Stimulated activated naive B cell treated with anti-CD40 and anti-IgM and Interleukin-4, amounts not matched to agents 10 μg/mL and 1 μg/mL and 100 μg/mL, for 72 hours (primary cell): Measurements from ENCODE around the gene PIGV.

Experiments
- ATAC-seq, 2 donors: fragments of 150-1000 bp; cut with Tn5 transposase; replicated peaks; 2 replicates each; pipeline ENCODE4 v1.10.0; 2021; ENCODE audit warnings: moderate library complexity in 1 of 2
- DNase-seq: peaks from one replicate; pipeline ENCODE4 v3.0.0; 2021
- H3K27ac Mint-ChIP-seq: one replicate; pipeline ENCODE4 v1.8.0; 2022; ENCODE audit warnings: mild to moderate bottlenecking, mixed read lengths
- H3K27me3 Mint-ChIP-seq, 2 donors: one replicate each; pipeline ENCODE4 v1.8.0; 2022; ENCODE audit warnings: mixed read lengths in 2 of 2
- H3K36me3 Mint-ChIP-seq, 2 donors: one replicate each; pipeline ENCODE4 v1.8.0; 2022; ENCODE audit warnings: mixed read lengths in 2 of 2, mild to moderate bottlenecking in 1 of 2
- H3K4me1 Mint-ChIP-seq, 2 donors: one replicate each; pipeline ENCODE4 v1.8.0; 2022; ENCODE audit warnings: mixed read lengths in 2 of 2, mild to moderate bottlenecking in 1 of 2
- H3K4me3 Mint-ChIP-seq, 2 donors: one replicate each; pipeline ENCODE4 v1.8.0; 2022; ENCODE audit warnings: mild to moderate bottlenecking in 2 of 2, mixed read lengths in 2 of 2, moderate library complexity in 1 of 2
- H3K9me3 Mint-ChIP-seq, 2 donors: one replicate each; pipeline ENCODE4 v1.8.0; 2022; ENCODE audit warnings: mixed read lengths in 2 of 2, mild to moderate bottlenecking in 1 of 2

PIGV gene

GRCh38 chr1:26754086-26754874 lies 33.5 kb upstream of the PIGV start:
- DNase-seq (no peak), ATAC-seq (no peak)
- Mint-ChIP-seq H3K4me1 (peaks cover 22 to 40% of the 10 kb centered on the region in 2 donors), H3K9me3 (no peaks in the 10 kb centered on the region), H3K36me3 (peaks cover 26 to 48% of the 10 kb centered on the region in 2 donors), H3K27me3 (no peaks in the 10 kb centered on the region), H3K4me3 (no peak overlapping the region), H3K27ac (peak overlapping the region; percentile 20)

GRCh38 chr1:26758358-26758757 lies 29.4 kb upstream of the PIGV start:
- Mint-ChIP-seq H3K36me3 (peaks cover 35 to 40% of the 10 kb centered on the region in 2 donors), H3K27ac (peak overlapping the region; percentile 51)
- ATAC-seq = no peak

DNA sequence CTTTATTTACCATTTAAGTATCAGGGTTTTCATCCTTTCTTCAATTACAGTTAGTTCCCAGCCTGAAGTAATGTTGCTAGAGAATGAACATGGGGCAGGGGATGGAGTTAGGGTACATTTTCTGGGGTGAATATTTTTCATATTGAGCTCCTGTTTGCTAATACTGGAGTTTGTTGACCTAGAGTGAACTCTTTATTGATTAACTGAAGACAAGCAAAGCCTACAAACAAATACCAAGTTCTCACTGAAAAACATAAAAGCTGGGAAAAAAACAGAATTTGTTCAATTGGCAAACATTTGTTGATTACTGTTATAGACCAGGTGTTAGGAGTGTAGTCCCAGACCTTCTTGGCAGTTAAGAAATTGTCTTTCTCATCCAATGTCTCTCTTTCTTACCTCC lies 28.2 kb upstream of the PIGV start:
- Mint-ChIP-seq H3K27ac (no peak overlapping the region), H3K9me3 (no peaks in the 10 kb centered on the region), H3K4me1 (peaks cover 0 to 4% of the 10 kb centered on the region in 2 donors), H3K4me3 (no peak overlapping the region), H3K36me3 (peaks cover 38 to 41% of the 10 kb centered on the region in 2 donors), H3K27me3 (no peaks in the 10 kb centered on the region)
- no peak for ATAC-seq
- no peak for DNase-seq

More at GRCh38 chr1:26758358-26758757, 29.4 kb upstream of the PIGV start:
- H3K27me3 Mint-ChIP-seq = no peaks in the 10 kb centered on the region
- no peaks in the 10 kb centered on the region for H3K9me3 Mint-ChIP-seq
- no peak overlapping the region for H3K4me3 Mint-ChIP-seq
- peaks cover 0 to 5% of the 10 kb centered on the region in 2 donors for H3K4me1 Mint-ChIP-seq
- DNase-seq = no peak

DNA sequence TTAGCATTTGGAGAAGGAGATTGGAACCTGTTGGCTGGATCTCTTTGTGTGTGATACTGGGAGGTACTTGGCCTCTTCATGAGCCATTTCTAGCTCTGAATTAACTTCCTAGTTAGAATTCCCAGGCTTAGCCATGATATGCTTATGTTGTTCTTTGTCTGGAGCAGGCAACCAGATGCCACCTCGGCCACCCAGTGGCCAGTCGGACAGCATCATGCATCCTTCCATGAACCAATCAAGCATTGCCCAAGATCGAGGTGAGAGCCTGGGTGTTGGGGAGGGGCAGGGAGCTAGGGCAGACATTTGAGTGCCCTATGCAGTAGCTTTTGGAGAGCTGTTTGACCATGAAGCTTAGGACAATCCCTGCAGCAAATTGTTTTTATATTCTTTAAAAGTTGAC lies 26.5 kb upstream of the PIGV start:
- Mint-ChIP-seq H3K36me3 (peaks cover 35 to 46% of the 10 kb centered on the region in 2 donors), H3K27me3 (no peaks in the 10 kb centered on the region), H3K9me3 (no peaks in the 10 kb centered on the region), H3K4me1 (peaks cover 2 to 3% of the 10 kb centered on the region in 2 donors), H3K4me3 (no peak overlapping the region), H3K27ac (peak overlapping the region; percentile 81)
- DNase-seq (no peak), ATAC-seq (no peak)

DNA sequence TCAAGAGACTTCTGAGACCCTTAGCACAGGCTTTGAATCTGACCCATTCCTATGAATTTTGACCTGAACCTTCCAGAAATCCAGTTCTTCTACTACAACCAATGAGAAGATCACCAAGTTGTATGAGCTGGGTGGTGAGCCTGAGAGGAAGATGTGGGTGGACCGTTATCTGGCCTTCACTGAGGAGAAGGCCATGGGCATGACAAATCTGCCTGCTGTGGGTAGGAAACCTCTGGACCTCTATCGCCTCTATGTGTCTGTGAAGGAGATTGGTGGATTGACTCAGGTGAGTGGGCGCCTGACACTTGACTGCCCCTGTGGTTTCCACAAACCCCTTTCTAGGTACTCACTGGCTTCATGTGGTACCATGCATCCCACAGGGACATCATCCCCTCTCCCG lies 20.0 kb upstream of the PIGV start:
- H3K4me3 Mint-ChIP-seq = no peak overlapping the region
- peaks cover 19 to 25% of the 10 kb centered on the region in 2 donors for H3K4me1 Mint-ChIP-seq
- no peak for DNase-seq
- no peaks in the 10 kb centered on the region for H3K27me3 Mint-ChIP-seq
- peaks cover 49 to 61% of the 10 kb centered on the region in 2 donors for H3K36me3 Mint-ChIP-seq
- H3K27ac Mint-ChIP-seq = peak overlapping the region; percentile 77
- H3K9me3 Mint-ChIP-seq = no peaks in the 10 kb centered on the region
- ATAC-seq = no peak

DNA sequence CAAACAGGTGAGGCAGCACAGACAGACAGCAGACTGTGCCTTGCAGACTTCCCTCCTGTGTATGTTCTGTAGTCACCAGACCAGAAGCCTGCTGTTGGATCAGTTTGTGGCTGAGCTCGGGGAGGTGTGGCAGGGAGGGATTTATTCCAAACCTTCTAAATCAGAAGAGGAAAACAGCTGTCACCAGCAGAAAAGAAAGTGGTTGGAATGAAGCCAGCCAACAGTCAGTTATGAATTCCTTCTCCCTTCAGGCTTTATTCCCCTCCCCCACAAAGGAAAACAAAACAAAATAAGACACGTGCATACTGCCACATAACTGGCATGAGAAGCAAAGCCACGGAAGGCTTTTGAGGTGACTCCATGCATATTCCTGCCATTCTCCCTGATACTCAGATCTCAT lies 19.0 kb upstream of the PIGV start:
- DNase-seq = no peak
- H3K4me3 Mint-ChIP-seq = no peak overlapping the region
- H3K36me3 Mint-ChIP-seq = peaks cover 52 to 62% of the 10 kb centered on the region in 2 donors
- no peaks in the 10 kb centered on the region for H3K9me3 Mint-ChIP-seq
- peaks cover 19 to 25% of the 10 kb centered on the region in 2 donors for H3K4me1 Mint-ChIP-seq
- H3K27me3 Mint-ChIP-seq = no peaks in the 10 kb centered on the region
- no peak overlapping the region for H3K27ac Mint-ChIP-seq
- no peak for ATAC-seq

GRCh38 chr1:26771285-26771642 lies 16.5 kb upstream of the PIGV start:
- Mint-ChIP-seq H3K36me3 (peaks cover 57 to 75% of the 10 kb centered on the region in 2 donors), H3K27ac (peak overlapping the region; percentile 79), H3K27me3 (no peaks in the 10 kb centered on the region), H3K4me3 (no peak overlapping the region), H3K4me1 (peaks cover 19 to 23% of the 10 kb centered on the region in 2 donors), H3K9me3 (no peaks in the 10 kb centered on the region)
- ATAC-seq (peak in 1 of 2 donors; percentile 44), DNase-seq (no peak)

GRCh38 chr1:26771643-26772321 lies 16.0 kb upstream of the PIGV start:
- Mint-ChIP-seq H3K27ac (peak overlapping the region; percentile 79), H3K9me3 (no peaks in the 10 kb centered on the region), H3K27me3 (no peaks in the 10 kb centered on the region), H3K4me1 (peaks cover 19 to 21% of the 10 kb centered on the region in 2 donors), H3K36me3 (peaks cover 59 to 79% of the 10 kb centered on the region in 2 donors), H3K4me3 (no peak overlapping the region)
- ATAC-seq (peak; percentile 85 to 93), DNase-seq (peak; percentile 21)

DNA sequence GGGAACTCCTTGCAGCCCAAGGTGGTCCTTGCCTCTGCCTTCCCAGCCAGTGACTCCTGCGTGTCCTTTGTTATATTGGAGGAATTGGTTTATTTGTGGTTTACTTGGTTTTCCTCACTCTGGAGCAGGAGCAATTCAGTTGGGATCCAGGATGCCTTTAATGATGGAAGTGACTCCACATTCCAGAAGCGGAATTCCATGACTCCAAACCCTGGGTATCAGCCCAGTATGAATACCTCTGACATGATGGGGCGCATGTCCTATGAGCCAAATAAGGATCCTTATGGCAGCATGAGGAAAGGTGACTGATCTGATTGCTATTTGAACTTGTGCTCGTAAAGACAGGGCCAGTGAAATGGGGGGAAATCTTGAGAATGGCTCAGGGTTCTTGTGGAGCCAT lies 15.1 kb upstream of the PIGV start:
- ATAC-seq (no peak), DNase-seq (no peak)
- H3K27ac Mint-ChIP-seq = no peak overlapping the region

DNA sequence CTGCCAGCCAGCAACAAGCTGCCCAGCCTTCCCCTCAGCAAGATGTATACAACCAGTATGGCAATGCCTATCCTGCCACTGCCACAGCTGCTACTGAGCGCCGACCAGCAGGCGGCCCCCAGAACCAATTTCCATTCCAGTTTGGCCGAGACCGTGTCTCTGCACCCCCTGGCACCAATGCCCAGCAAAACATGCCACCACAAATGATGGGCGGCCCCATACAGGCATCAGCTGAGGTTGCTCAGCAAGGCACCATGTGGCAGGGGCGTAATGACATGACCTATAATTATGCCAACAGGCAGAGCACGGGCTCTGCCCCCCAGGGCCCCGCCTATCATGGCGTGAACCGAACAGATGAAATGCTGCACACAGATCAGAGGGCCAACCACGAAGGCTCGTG lies 13.3 kb upstream of the PIGV start:
- DNase-seq (no peak), ATAC-seq (no peak)
- peak overlapping the region; percentile 65 for H3K27ac Mint-ChIP-seq
- H3K9me3 Mint-ChIP-seq = no peaks in the 10 kb centered on the region
- no peaks in the 10 kb centered on the region for H3K27me3 Mint-ChIP-seq
- peaks cover 54 to 76% of the 10 kb centered on the region in 2 donors for H3K36me3 Mint-ChIP-seq
- peaks cover 15 to 24% of the 10 kb centered on the region in 2 donors for H3K4me1 Mint-ChIP-seq
- H3K4me3 Mint-ChIP-seq = no peak overlapping the region

More for the DNA sequence above, 15.1 kb upstream of the PIGV start:
- Mint-ChIP-seq H3K9me3 (no peaks in the 10 kb centered on the region), H3K27me3 (no peaks in the 10 kb centered on the region), H3K4me1 (peaks cover 16 to 19% of the 10 kb centered on the region in 2 donors), H3K36me3 (peaks cover 55 to 78% of the 10 kb centered on the region in 2 donors), H3K4me3 (no peak overlapping the region)

DNA sequence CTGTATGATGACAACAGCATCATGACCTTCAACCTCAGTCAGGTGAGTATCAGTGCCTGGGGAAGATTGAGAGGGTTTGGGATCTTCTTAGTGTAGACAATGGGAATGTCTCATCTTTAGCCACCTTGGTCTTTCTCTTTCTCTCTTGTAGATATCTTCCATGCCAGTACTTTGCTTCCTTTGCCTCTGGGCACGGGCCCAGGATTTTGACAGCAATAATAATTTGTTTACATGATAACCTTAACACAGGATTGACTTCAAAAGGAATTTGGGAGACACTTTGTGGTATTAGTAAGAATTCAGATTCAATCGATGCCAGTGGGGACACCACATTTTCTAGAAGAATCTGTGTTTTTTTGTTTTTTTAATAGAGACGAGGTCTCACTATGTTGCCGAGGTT lies 12.1 kb upstream of the PIGV start:
- no peak overlapping the region for H3K27ac Mint-ChIP-seq
- no peak overlapping the region for H3K4me3 Mint-ChIP-seq
- ATAC-seq (no peak), DNase-seq (no peak)
- peaks cover 52 to 78% of the 10 kb centered on the region in 2 donors for H3K36me3 Mint-ChIP-seq
- peaks cover 22 to 25% of the 10 kb centered on the region in 2 donors for H3K4me1 Mint-ChIP-seq
- no peaks in the 10 kb centered on the region for H3K27me3 Mint-ChIP-seq
- H3K9me3 Mint-ChIP-seq = no peaks in the 10 kb centered on the region

- Mint-ChIP-seq H3K36me3 (peaks cover 42 to 64% of the 10 kb centered on the region in 2 donors), H3K4me3 (no peak overlapping the region), H3K9me3 (no peaks in the 10 kb centered on the region), H3K4me1 (peaks cover 29 to 41% of the 10 kb centered on the region in 2 donors), H3K27me3 (no peaks in the 10 kb centered on the region), H3K27ac (peak overlapping the region; percentile 81)
- no peak for ATAC-seq
- no peak for DNase-seq
Observed at GRCh38 chr1:26779098-26779668, 8.6 kb upstream of the PIGV start.

DNA sequence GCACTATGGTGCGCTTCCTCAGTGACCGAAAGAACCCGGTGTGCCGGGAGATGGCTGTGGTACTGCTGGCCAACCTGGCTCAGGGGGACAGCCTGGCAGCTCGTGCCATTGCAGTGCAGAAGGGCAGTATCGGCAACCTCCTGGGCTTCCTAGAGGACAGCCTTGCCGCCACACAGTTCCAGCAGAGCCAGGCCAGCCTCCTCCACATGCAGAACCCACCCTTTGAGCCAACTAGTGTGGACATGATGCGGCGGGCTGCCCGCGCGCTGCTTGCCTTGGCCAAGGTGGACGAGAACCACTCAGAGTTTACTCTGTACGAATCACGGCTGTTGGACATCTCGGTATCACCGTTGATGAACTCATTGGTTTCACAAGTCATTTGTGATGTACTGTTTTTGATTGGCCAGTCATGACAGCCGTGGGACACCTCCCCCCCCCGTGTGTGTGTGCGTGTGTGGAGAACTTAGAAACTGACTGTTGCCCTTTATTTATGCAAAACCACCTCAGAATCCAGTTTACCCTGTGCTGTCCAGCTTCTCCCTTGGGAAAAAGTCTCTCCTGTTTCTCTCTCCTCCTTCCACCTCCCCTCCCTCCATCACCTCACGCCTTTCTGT lies 7.3 kb upstream of the PIGV start:
- peak overlapping the region; percentile 47 for H3K27ac Mint-ChIP-seq
- peaks cover 36 to 53% of the 10 kb centered on the region in 2 donors for H3K4me1 Mint-ChIP-seq
- H3K27me3 Mint-ChIP-seq = no peaks in the 10 kb centered on the region
- no peaks in the 10 kb centered on the region for H3K9me3 Mint-ChIP-seq
- no peak overlapping the region for H3K4me3 Mint-ChIP-seq
- DNase-seq (no peak), ATAC-seq (peak; percentile 23 to 26)
- H3K36me3 Mint-ChIP-seq = peaks cover 35 to 51% of the 10 kb centered on the region in 2 donors

GRCh38 chr1:26781206-26781825 lies 6.4 kb upstream of the PIGV start:
- Mint-ChIP-seq H3K4me3 (no peak overlapping the region), H3K27me3 (no peaks in the 10 kb centered on the region), H3K4me1 (peaks cover 43 to 62% of the 10 kb centered on the region in 2 donors), H3K9me3 (no peaks in the 10 kb centered on the region), H3K36me3 (peaks cover 33 to 46% of the 10 kb centered on the region in 2 donors), H3K27ac (peak overlapping the region; percentile 66)
- no peak for ATAC-seq
- no peak for DNase-seq
